Spleen (tissue), 7 donors: ENCODE data around the gene PRAMEF4.
"Not testable (repeated sequence)": the region's sequence is repeated elsewhere in the genome, so short reads cannot be mapped to it uniquely, and the experiment has no call there.

Experiments used
- CTCF ChIP-seq, 11 experiments: fragments of 200-600 bp in 7 of 11; fragments of 450-650 bp in 4 of 11; sonication (generic) in 4 of 11; IDR thresholded peaks in 8 of 11; conservative IDR thresholded peaks in 3 of 11; 1 replicate in 7 of 11; 2 replicates in 4 of 11; pipeline versions ENCODE4 v1.4.0 to v1.8.0; 2016 to 2021; ENCODE audit warnings: antibody characterized with exemption in 11 of 11, inconsistent platforms in 4 of 11, mild to moderate bottlenecking in 1 of 11
- POLR2AphosphoS5 ChIP-seq, 3 donors: sonication (generic); formaldehyde crosslinking; IDR thresholded peaks; one replicate each; pipeline ENCODE4 v1.5.1; 2017; ENCODE audit warnings: antibody characterized with exemption in 3 of 3
- donor health status: DM: no; HTN: no; CAD: no; lungs with moderate emphysema.
- donor health status: DM: no; HTN: no; CAD: no.
- donor health status: DM: no; HTN: no; CAD: no.

GRCh38 chr1:12924368-12924767 lies 38.4 kb upstream of the PRAMEF4 start:
- not testable (repeated sequence) for TF ChIP-seq CTCF (IDR thresholded peaks at IDR 0.05 in 8 of 11, conservative IDR thresholded peaks at IDR 0.05 in 3 of 11); POLR2AphosphoS5 (IDR thresholded peaks at IDR 0.05)
